GM18520 (cell line): ENCODE results near the gene GPR65.

Source experiments
- ATAC-seq: cut with Tn5 transposase; IDR thresholded peaks from one replicate; pipeline ENCODE4 v1.9.1; 2021; ENCODE audit not compliant: unreplicated experiment

GPR65 gene, protein sequence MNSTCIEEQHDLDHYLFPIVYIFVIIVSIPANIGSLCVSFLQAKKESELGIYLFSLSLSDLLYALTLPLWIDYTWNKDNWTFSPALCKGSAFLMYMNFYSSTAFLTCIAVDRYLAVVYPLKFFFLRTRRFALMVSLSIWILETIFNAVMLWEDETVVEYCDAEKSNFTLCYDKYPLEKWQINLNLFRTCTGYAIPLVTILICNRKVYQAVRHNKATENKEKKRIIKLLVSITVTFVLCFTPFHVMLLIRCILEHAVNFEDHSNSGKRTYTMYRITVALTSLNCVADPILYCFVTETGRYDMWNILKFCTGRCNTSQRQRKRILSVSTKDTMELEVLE

DNA sequence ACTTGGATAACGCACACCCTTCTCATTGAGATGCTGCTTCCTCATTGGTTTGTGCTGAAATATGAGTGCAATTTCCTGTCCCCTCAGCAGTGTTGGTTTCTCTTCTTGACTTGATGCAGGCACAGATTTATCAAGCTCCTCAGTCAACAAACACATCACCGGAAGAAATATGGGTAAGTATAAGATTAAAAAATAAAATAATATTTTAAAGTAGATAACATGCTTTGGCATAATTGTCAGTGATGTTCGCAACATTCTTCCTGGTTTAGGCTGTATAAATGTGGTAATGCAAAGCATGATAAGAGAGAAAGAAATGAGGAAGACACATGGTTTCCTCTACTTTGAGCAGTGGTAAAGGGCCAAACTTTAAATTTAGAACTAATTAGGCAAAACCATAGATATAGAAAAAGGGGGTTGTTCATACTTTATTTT lies at the start of gene GPR65:
Gene GPR65 (plus strand): TSS at position 86 of the 432 bp plus-strand sequence. CDS start 5,713 bp downstream, outside the sequence.
- peak; percentile 63 for ATAC-seq

DNA sequence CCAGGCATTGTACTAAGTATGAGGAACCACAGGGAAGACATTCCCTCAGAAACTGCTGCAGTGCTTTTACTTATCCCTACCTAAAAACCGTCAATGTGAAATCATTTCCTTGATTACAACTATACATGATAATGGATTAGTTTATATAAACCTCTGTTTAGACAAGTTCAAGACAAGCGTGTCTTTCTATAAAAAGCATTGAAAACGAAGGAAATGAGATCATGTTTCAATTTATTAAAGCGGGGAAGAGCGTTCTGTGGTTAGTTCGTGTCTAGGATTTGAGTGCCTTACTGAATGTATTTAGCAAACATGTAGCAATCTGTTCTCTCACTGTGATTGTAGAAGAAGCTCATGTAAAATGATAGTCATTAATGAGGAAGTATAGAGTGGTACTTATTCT lies 49.4 kb upstream of the GPR65 start:
- ATAC-seq = no peak

DNA sequence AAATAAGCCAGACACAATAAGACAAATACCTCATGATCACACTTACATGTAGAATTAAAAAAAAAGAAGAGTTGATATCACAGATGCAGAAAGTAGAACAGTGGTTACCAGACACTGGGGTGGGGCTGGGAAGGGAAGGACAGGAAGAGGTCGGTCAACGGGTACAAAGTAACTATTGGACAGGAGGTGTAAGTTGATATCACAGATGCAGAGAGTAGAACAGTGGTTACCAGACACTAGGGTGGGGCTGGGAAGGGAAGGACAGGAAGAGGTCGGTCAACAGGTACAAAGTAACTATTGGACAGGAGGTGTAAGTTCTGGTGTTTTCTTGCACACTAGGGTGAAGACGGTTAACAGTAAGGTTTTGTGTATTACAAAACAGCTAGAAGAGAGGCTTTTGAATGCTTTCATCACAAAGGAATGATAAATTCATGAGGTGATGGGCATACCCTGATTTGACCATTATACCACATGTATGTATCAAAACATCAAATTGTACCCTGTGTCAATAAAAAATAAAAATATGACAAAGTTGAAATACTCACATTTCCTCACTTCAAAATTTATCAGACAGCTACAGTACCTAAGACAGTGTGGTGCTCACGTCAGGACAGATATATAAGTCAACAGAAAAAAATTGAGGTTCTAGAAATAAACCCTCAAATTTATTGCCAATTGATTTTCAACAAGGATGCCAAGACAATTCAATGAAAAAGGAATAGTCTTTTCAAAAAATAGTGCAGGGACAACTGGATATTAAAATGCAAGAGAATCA lies 44.7 kb upstream of the GPR65 start:
- ATAC-seq = no peak

DNA sequence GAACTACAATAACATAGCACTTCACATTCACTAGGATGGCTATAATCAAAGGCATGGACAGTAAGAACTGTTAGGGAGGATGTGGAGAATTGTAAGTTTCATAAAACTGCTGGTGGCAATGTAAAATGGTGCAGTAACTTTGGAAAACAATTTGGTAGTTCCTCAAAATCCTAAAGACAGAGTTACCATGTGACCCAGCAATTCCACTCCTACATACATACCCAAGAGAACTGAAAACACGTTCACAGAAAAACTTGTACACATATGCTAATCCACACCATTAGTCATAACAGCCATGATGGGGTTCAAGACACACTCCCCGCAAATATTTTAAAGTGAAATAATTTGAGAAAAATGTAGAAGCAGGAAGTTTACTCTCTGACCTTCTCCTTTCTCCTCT lies 43.7 kb upstream of the GPR65 start:
- no peak for ATAC-seq

DNA sequence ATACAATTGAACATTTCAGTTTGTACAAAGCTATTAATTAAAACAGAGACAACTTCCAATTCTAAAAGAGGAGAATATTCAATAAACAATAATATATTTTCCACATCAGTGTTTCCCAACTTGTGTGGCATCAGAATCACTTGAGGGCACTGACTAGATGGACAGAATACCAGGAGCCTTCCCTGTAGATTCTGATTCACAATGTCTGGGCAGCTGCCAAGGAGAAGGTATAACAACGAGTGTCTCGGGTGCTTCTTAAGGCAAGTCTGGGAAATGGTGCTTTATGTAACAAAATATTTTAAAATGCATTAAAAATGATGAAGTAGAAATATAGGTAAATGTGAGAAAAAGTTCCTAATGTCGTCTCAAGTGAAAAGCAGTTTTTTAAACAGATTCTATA lies 38.1 kb upstream of the GPR65 start:
- ATAC-seq = no peak

DNA sequence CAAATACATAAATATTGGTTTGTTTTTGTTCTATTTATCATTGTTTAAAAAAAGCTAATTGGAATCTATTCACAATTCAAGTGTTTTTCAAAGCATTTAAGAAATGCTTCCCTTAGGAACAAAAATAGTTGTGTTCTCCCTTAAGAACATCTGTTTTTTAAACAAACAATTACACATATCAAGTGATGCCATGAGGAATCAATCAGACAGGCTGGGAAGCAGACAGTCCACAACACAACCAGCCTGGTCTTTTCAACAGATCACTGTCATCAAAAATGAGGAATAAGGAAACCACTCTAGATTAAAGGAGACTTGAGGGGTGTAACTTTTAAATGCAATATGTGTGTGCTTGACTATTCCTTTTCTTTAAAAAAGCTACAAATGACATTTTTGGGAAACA lies 37.4 kb upstream of the GPR65 start:
- ATAC-seq = no peak

DNA sequence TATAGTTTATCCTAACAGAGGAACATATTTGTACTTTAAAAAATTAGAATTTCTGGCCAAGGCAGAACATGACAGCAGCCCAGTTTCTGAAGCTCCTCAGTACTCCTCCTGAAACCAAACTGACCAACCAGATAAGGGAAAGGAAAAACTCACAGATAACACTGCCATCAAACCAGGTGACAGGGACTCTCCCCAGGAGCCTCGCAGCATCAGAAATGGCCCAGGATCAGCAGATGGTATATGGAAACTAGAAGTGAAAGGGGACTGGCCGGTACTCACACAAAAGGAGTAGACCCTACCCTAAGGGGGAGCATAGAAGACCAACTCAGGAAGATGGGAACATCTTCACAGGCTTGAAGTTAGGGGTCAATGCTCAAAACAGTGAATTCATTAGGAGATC lies 33.9 kb upstream of the GPR65 start:
- peak; percentile 64 for ATAC-seq

DNA sequence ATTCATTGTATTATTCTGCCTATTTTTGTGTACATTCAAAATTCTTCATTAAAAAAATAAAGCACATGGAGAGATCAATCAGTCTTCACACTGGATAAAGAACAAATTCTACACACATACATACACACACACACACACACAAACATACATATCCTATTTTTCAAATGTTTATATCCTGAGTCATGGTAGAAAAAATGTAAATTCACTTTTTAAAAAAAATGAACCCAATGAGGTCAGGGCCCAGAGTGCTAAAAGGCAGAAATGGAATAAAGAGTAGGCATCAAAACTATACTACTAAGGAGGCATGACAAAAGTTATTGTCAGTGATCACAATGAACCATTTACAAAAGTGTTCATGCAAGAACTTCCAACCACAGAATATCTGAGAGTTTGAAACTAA lies 29.3 kb upstream of the GPR65 start:
- ATAC-seq = no peak

DNA sequence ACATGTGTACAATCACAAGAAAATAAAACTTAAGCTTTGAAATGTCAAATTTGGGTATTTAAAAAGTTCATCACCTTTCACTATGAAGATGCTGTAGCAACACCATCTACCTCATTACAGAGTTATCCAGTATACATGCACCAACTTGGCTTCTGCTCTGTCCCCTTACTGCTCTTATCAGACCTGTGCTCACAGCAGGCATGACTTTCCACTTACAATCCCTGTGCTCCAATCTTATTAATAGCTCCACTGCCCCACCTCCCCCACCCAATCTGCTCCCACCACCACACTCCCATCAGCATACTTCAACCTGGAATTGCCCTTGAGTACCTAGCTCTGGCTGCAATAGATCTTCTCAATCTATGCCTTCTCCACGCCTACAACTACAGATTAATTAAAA lies 25.2 kb upstream of the GPR65 start:
- ATAC-seq = no peak

DNA sequence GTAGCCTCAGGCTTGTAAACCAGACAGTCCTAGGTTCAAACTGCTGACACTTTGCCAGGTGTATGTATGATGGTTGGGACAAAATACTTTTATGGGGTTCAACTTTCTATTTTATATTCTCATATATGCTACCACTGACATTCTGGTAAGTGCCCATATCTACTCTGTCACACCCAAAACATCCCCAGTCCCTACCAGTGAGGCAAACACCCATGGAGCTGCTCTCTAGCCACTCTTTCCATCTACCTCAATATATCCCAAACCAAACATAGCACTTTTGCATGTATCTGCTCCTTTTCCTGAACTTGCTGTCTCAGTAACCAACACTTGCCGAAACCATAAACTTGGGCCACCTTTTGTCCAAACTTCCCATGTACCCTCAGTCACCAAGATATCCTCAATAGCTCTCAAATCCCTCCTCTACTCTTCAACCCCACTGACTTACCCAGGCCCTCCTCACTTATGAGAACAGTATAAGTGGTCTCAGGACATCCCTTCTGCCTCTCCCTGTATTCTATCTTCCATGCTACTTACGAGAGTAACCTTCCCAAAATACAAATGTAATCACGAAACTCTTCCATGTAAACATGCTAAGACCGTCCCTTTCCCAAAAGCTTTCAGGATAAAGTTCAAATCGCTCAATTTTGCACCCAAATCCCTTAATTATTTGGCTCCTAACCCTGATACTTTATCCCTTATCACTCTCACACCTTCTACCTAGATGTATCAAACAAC lies 15.5 kb upstream of the GPR65 start:
- no peak for ATAC-seq

DNA sequence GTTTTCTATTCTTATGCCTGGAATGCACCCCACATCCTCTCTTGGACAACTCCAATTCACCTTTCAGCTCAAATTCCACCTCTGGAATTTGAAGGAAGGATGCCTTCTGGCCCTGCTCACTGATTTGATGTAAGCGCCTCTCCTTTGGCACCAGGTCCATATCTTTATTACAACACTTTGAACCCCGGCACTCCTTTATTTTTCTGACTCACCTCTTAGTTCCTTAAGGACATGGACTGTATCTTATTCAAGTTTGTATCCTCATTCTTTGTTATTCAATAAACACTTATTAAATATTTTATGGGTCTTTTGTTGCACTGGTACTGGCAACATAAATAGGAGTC lies 15.0 kb upstream of the GPR65 start:
- no peak for ATAC-seq

DNA sequence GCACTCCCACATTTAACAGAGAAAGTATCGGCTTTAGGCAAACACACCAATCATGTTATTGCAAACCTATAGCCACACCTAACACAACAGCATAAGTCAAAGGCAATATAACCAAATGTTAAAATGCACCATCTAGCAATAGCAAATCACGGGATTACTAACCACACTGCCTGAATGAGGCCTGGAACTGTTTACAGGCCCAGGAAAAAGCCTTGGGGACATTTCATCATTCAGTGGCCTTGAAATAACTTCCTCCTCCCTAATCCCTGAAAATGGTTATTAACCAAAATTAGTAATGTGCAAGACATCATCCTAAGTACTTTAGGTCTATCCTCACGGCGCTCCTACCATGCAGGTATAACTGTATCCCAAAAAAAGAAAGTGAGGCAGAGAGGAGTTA lies 14.3 kb upstream of the GPR65 start:
- no peak for ATAC-seq

DNA sequence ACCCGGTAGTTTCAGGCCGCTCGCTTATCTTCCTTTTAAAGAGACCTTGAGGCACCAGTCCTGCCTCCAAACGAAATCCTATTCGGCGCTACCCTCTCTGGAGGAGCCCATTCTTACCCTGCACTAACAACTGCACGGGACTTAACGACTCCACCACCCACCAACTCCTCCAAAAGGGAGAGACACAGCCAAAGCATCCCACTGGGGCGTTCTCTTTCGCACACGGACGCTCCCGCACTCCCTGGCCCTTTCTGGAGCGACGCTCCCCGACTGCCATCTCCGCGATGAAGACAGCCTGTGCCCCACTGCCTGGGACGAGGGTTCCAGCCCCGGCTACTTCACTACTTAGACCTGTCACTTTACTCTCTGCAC lies 12.6 kb upstream of the GPR65 start:
- no peak for ATAC-seq

DNA sequence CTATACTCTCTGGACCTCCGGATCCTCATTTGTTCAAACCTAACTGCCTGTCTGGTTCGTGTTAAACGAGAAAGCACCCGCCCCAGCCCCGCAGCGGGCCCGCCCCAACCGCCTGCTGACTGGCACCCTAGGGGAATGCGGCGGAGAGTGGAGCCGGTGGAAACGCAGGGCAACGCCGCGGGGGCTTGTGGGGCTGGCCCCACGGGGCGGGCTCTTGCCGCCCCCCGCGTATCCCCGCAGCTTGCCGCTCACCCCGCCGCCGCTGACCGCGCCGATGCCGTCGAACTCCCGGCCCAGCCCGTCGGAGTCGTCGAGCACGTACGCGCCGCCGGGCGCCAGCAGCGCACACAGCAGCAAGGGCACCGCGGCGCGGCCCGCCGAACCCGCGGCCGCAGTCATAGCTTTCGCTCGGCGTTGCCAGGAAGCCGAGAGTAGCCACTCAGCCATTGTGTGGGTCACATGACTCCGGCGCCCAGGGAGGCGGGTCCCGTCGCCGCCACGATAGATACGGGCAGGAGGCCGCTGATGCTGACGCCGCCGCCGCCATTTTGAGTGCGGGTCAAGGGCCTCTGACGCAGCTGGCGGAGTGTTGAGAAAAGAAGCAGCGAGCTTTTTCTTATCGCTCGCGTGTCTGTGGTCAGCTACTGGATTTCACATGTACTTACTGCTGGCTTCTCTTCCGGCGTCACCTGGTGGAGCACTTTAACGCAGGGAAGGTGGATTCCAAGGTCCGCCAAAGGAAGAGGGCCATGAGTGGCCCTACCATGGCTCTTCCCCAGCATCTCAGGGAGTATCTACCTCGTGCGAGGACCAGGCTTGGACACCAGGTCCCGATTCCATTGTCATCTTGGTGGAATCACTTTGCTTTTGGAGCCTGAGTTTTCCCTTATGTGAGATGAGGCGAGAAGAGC lies 12.0 kb upstream of the GPR65 start, which contains the start of gene GALC:
Gene GALC (minus strand): TSS at position 465 of the 911 bp plus-strand sequence. CDS start 18 bp downstream, at position 447.
- peak; percentile 74 for ATAC-seq

DNA sequence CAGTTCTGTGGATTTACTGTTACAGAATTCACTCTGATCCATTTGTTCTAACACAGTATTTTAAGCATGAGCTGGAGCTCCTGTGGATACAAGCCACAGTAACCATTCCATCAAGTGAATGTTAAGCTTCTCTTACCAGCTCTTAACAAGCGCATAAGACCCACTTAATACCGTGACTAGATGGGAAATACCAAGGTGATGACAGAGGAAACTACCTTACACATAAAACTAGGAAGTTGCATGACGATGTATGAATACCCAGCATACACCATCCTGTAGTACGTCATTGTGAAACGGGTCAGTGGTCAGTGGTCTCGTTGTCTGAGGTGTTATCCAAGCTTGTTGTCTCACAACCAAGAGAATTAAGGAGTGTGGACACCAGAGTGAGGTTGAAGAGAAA lies 10.0 kb upstream of the GPR65 start:
- peak; percentile 41 for ATAC-seq

DNA sequence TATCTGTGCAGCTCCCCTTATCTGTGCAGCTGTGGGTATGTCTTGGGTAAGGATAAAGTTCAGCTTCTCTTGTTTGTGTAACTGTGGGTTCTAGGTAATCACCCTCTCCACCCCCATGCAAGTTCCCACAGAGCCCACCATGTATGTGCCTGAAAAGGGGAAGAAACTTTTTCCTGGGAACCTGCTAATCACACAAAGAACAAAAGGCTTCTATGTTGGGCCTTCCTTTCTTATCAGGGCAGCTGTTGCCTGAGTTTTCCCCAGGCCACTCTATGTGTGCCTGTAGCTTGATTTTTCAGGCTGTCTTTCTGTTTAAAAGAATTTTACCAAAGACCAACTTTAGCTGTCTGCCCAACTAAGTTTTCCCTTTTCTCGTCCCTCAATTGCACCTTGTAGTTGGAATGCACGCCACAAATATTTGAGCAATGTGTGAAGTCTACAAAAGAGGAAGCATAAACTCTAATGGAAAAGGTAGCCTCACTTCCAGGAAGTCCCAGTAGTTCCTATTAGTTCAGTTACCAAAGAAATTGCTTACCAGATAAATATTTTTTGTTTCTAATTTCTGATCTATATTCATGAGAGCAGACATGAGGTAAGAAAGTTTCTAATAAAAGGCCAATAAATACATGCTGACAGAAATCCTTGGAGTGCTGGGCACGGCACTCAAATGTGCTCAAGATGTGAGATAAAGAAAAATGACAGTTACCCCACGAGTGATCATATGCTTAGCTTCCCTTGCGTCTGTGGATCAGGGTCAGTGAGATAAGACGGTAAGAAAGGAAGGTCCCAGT lies 9.2 kb upstream of the GPR65 start:
- ATAC-seq = no peak

DNA sequence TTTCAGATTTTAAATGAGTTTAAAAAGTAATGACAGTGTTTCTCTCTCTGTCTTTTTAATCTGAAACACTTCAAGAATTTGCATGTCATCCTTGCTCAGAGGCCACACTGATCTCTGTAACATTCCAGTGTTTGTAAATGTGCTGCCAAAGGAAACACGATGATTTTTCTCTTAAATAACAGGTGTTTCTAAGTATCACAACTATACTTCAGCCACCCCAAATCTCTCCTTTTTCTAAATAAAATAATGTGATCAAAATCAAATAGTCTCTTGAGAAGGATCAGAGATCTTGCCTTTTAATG lies 8.7 kb upstream of the GPR65 start:
- ATAC-seq = no peak

DNA sequence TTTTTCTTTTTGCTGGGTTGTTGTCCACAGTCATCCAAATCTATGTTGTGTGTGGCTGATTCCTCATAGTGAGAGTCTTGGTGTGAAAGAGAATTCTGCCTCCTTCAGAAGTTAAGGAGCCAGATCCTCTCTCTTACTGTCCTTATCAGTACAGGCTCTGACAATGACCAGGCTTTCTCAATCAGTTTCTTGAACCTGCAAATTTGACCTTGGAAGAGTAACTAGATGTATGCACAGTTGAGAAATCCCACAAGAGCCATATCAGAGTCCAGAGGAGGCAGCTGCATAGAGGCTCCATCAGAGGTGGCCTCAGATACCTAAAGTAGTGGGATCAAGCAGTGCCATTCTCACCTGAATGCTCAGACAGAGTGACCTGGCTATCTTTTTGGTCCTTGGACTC lies 6.5 kb upstream of the GPR65 start:
- no peak for ATAC-seq

DNA sequence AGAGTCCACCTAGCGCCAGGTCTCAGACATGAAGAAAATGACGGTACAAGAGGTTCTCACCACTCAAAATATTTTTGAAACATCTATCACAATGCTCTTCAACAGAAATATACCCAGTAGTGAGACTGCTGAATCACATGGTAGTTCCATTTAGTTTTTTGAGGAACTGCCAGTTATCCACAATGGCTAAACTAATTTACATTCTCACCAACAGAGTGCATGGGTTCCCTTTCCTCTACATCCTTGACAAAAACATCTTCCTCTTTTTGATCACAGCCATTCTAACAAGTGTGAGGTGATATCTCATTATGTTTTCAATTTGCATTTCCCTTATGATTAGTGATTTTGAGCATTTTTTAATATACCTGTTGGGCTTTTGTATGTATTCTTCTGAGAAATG lies 5.7 kb upstream of the GPR65 start:
- no peak for ATAC-seq

DNA sequence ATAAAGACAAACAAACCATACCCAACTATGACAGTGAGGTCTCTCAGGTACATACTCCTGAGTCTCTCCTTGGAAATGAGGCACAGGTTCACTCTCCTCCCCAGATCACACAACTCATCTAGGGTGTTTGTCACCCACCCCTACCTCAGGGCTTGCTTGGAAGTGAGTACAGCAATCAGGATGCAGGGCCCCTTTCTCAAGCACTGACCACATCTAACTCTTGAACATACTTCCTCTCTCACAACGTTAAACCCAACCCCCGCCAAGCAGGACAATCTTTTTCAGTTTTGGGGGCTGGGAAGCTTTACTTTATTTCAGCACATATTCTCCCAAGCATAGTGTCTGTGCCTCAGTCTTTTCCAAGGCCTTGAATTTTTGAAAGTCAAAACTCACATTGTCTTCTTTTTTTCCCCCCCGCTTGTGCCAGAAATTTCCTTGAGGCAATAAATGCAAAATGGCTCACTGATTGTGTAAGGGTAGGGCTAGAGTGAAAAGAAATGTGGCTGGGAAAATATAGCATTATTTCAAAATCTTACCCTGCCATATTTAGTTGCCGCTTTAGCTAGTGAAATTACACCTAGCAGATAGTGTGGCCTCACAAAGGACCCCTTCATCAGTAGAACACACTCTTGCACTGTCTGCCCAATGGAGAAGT lies 2.4 kb upstream of the GPR65 start:
- ATAC-seq = no peak
